SJCRH30 (cell line): ENCODE results near the gene ZNF784. TPM values are rescaled to one million over a fixed set of nuclear protein-coding genes. Genes with fewer than 3 reads are reported as not detected.
"Not testable (repeated sequence)": the region's sequence is repeated elsewhere in the genome, so short reads cannot be mapped to it uniquely, and the experiment has no call there.

Experiments
- DNase-seq, 2 experiments: peaks; one replicate each; pipeline ENCODE4 v3.0.0-alpha.2; 2015 to 2020
- H3K27ac ChIP-seq: fragments of 250-450 bp; sonication (Bioruptor Pico); 2 replicates; pipeline ENCODE4 v1.5.1; 2020; ENCODE audit warnings: mild to moderate bottlenecking, moderate library complexity
- H3K27me3 ChIP-seq: fragments of 250-450 bp; sonication (Bioruptor Pico); 2 replicates; pipeline ENCODE4 v1.5.1; 2020; ENCODE audit warnings: mild to moderate bottlenecking, moderate library complexity
- H3K36me3 ChIP-seq: fragments of 250-450 bp; sonication (Bioruptor Pico); 2 replicates; pipeline ENCODE4 v1.5.1; 2020; ENCODE audit warnings: mild to moderate bottlenecking, moderate library complexity
- H3K4me1 ChIP-seq: fragments of 250-450 bp; sonication (Bioruptor Pico); 2 replicates; pipeline ENCODE4 v1.5.1; 2020; ENCODE audit warnings: mild to moderate bottlenecking, moderate library complexity
- H3K4me3 ChIP-seq: fragments of 250-450 bp; sonication (Bioruptor Pico); 2 replicates; pipeline ENCODE4 v1.5.1; 2020; ENCODE audit warnings: mild to moderate bottlenecking, moderate library complexity
- H3K9me3 ChIP-seq: fragments of 250-450 bp; sonication (Bioruptor Pico); replicated peaks from 2 replicates; pipeline ENCODE4 v1.5.1; 2020; ENCODE audit warnings: mild to moderate bottlenecking, moderate library complexity
- total RNA-seq: library from RNA; depleted of rRNA; stranded (reverse); fragments of >200 nt; shearing (Covaris generic); gene quantifications from 2 replicates; pipeline ENCODE4 v1.2.3, GENCODE V29; 2014; rRNA removed

Gene ZNF784
- total RNA-seq, 1 experiment from 2014 or later = 3.1 TPM

GRCh38 chr19:55573929-55574328, 50.4 kb downstream of the ZNF784 start:
- not testable (repeated sequence) for H3K4me1 ChIP-seq, H3K4me3 ChIP-seq, H3K27me3 ChIP-seq, DNase-seq, H3K27ac ChIP-seq, H3K9me3 ChIP-seq, H3K36me3 ChIP-seq

Other genes starting within 250 kb of the ZNF784 start
- gene TMEM190, start 247.7 kb downstream of the ZNF784 start, total RNA-seq = not detected in 2 replicates
- gene TMEM238, start 240.3 kb downstream of the ZNF784 start, total RNA-seq = 0.14 and 0.25 TPM in 2 replicates
- gene RPL28, start 238.6 kb downstream of the ZNF784 start, total RNA-seq = 612 and 617 TPM in 2 replicates
- 509 and 566 TPM in 2 replicates for gene UBE2S, start 216.8 kb downstream of the ZNF784 start, total RNA-seq
- gene SHISA7, start 181.3 kb downstream of the ZNF784 start, total RNA-seq = not detected in 2 replicates
- 63.2 and 70.8 TPM in 2 replicates for gene ISOC2, start 162.9 kb downstream of the ZNF784 start, total RNA-seq
- gene C19orf85, start 159.8 kb downstream of the ZNF784 start, total RNA-seq = not detected in 2 replicates
- gene ZNF628, start 147.9 kb downstream of the ZNF784 start, total RNA-seq = 2.9 and 3.6 TPM in 2 replicates
- 22.1 and 25.9 TPM in 2 replicates for gene NAT14, start 139.4 kb downstream of the ZNF784 start, total RNA-seq
- 3.1 and 3.8 TPM in 2 replicates for gene SSC5D, start 136.1 kb downstream of the ZNF784 start, total RNA-seq
- 6.8 and 6.9 TPM in 2 replicates for gene SBK2, start 87.4 kb downstream of the ZNF784 start, total RNA-seq
- 0.30 and 0.87 TPM in 2 replicates for gene SBK3, start 79.0 kb downstream of the ZNF784 start, total RNA-seq
- 5.4 and 7.5 TPM in 2 replicates for gene ZNF579, start 43.7 kb downstream of the ZNF784 start, total RNA-seq
- gene FIZ1, start 25.0 kb downstream of the ZNF784 start, total RNA-seq = 7.9 and 10.3 TPM in 2 replicates
- 2.7 and 3.2 TPM in 2 replicates for gene ZNF524, start 24.3 kb downstream of the ZNF784 start, total RNA-seq
- gene ZNF865, start 18.9 kb downstream of the ZNF784 start, total RNA-seq = 1.7 and 2.0 TPM in 2 replicates
- gene ZNF580, start 16.4 kb upstream of the ZNF784 start, total RNA-seq = 7.9 and 8.0 TPM in 2 replicates
- 17.9 and 18.7 TPM in 2 replicates for gene ZNF581, start 19.1 kb upstream of the ZNF784 start, total RNA-seq
- gene CCDC106, start 23.6 kb upstream of the ZNF784 start, total RNA-seq = 9.7 and 10.8 TPM in 2 replicates
- gene U2AF2, start 30.5 kb upstream of the ZNF784 start, total RNA-seq = 131 and 136 TPM in 2 replicates
- gene EPN1, start 50.7 kb upstream of the ZNF784 start, total RNA-seq = 45.6 and 59.8 TPM in 2 replicates
- 0.02 TPM in 1 of 2 replicates, not detected in the other for gene NLRP9, start 113.8 kb upstream of the ZNF784 start, total RNA-seq
- gene RFPL4A, start 134.5 kb upstream of the ZNF784 start, total RNA-seq = 1.1 TPM in 2 replicates
- gene RFPL4AL1, start 144.6 kb upstream of the ZNF784 start, total RNA-seq = 0.61 and 1.1 TPM in 2 replicates
- 4.6 and 4.9 TPM in 2 replicates for gene NLRP11, start 207.4 kb upstream of the ZNF784 start, total RNA-seq
- gene NLRP4, start 212.0 kb upstream of the ZNF784 start, total RNA-seq = not detected in 2 replicates